Activated T-cell treated with anti-CD3 and anti-CD28 coated beads, Interleukin-2, amount 50 U/mL, for 1 hour (primary cell): Measurements from ENCODE around the gene ALOX5.
"Not testable (repeated sequence)": the region's sequence is repeated elsewhere in the genome, so short reads cannot be mapped to it uniquely, and the experiment has no call there.

ENCODE experiments used
- DNase-seq: peaks from one replicate; pipeline ENCODE4 v3.0.0-alpha.2; 2020

Gene ALOX5

DNA sequence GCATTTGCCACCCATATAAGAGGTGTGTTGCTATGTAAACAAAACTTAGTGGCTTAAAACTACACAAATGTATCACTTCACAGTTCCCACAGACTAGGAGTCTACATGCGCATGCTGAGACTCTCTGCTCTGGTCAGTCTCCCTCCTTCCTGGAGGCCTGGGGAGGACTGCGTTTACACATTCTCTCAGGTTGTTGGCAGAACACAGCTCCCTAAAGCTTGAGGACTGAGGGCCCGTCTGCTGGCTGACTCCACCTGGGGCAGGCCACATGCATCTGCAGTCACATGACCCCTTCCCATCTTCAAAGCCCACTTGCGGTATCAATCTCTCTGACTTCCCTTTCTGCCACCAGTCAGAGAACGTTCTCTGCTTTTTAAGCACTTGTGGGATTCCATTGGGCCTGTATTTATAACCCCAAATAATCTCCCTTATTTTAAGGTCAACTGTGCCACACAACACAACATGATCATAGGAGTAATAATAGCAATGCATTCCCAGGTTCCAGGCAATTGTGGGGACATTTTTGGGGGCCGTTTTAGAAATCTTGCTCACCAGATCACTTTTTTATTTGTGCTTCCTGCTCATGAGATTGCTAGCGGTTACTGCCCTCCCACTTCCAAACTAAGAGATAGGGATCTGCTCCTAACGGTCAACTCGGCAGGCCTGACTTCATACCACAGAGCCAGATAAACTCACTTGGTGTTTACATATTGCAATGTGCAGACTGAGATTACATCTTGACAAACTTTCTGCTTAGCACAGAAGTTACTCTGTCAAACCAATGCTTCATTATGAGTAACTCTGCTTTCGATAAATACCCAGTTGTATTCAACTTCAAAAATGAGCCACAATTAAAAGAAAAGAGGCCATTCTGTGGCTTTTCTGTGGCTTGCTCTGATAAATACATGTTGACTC is 96.3 kb downstream of the ALOX5 start:
- peak; percentile 54 for DNase-seq

DNA sequence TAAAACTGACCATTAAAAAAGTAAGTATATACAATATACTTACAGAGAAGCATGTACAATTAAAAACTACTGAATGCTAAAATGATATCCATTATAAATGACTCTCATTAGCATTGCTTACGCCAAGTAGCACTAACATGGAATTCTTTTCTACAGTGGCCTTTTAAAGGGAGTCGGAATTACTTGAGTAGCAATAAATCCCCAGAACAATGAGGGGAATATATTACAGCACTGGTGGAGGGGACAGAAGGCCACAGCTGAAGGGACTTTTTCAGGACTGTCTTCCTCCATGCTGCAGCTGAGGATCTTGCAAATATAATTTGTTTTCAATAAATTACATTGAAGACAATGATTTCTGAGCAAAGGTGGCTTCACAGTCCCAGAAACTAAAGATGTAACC is 97.0 kb downstream of the ALOX5 start:
- DNase-seq = no peak

DNA sequence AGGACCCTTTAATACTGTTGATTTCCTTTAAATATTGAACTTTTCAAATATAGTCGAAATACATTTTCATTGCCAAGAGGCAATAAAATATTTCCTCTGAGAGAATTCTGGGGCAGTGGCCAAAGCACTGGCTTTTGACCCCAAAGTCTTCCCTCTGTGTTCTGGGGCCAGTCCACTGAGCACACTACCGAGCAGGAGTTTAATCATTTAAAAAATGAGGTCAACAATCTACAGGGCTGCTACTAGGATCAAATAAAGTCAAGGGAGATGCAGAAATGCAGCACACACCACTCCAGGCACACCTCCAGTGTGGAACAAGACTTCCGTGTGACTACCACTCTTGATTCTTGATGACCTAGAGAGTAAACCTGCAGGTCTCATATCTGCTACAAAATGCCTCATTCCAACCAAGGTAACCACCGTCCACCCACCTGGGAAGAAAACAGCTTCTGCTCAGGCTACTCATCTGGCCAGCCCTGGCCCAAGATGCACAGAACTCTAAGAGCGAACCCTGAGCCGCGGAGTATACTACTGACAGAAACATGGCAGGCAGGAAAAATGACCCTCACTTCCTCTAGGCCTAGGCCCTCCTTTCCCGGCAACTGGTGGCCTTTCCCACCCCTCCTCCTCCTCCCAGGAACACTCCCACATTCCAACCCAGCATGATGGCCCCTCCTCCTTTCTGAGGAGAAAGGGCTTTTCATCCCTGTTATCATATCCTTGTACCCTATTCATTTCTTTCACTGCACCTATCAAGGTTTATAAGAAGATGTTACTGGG is 97.7 kb downstream of the ALOX5 start:
- no peak for DNase-seq

DNA sequence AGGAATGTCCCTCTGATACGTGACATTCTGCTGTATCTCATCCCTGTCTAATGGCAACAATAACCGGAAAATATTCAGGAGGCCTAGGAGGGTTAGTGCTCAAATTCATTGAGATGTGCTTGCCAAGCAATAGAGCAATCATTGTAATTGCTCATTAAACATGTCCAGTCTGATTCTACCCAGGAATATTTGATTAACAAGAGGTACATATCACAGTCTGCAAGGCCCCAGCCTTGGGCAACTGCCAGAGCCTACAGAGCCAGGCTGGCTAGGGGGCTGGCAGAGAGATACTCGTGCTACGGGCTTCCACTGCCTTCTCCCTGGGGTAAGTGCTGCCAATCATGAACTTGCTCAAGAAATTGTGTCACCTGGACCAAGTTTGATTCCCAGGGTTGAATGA is 99.1 kb downstream of the ALOX5 start:
- no peak for DNase-seq

DNA sequence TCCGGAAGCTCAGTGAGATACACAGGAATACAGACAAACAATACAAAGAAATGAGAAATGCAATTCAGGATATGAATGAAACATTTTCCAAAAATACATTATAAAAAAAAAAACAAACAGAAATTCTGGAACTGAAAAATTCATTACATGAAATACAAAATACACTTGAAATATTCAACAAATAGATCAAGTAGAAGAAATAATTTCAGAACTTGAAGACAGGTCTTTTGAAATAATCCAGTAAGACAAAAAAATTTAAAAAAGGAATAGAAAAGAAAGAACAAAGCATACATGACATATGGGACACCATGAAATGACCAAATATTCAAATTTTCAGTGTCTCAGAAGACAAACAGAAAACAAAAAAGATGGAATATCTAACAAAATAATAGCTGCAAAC is 102.5 kb downstream of the ALOX5 start:
- no peak for DNase-seq

DNA sequence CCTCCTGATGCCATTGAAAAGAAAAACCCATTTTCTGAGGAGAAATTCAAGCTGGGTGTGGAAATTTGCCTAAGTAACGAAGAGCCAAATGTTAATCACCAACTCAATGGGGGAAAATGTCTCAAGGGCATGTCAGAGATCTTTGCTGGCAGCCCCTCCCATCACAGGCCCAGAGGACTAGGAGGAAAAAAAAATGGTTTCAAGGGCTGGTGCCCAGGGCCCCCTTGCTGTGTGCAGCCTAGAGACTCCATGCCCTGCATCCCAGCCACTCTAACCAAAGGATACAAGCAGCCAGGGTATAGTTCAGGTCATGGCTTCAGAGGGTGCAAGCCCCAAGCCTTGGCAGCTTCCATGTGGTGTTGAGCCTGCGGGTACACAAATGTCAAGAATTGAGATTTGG is 106.3 kb downstream of the ALOX5 start:
- DNase-seq = no peak

DNA sequence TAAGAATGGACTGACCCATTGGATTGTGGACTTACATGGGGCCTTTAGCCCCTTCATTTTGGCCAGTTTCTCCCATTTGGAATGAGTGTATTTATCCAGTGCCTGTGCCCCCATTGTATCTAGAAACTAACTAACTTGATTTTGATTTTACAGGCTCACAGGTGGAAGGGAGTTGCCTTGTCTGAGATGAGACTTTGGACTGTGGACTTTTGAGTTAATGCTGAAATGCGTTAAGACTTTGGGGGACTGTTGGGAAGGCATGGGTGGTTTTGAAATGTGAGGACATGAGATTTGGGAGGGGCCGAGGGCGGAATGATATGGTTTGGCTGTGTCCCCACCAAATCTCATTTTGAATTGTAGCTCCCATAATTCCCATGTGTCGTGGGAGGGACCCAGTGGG is 107.1 kb downstream of the ALOX5 start:
- not testable (repeated sequence) for DNase-seq

DNA sequence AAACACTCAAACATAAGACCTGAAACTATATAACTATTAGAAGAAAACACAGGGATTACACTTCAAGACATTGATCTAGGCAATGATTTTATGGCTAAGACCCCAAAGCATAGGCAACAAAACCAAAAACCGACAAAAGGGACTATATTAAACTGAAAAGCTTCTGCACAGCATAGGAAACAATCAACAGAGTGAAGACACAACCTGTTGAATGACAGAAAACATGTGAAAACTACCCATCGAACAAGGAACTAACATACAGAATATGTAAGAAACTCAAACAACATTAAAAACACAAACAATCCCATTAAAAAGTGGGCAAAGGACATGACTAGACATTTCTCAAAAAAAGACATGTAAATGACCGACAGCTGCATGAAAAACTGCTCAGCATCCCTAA is 109.0 kb downstream of the ALOX5 start:
- no peak for DNase-seq

DNA sequence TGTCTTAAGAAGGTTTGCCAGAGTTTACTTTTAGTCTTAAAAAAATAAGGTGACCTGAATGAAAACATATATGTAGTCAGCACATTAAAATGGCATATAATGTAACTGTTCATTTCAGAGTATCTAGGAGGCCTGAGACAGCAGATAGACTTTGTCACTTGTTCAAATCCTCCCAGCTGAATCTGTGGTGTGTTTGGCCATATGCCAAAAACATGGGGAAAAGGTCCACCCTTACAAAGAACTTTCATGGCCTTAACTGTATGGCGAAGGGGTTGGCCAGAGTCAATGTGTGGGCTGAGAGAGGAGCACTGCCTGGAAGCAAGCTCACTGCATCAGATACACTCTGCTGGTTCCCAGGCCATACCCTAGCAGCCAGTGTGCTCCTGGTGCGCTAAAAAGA is 113.7 kb downstream of the ALOX5 start:
- no peak for DNase-seq

DNA sequence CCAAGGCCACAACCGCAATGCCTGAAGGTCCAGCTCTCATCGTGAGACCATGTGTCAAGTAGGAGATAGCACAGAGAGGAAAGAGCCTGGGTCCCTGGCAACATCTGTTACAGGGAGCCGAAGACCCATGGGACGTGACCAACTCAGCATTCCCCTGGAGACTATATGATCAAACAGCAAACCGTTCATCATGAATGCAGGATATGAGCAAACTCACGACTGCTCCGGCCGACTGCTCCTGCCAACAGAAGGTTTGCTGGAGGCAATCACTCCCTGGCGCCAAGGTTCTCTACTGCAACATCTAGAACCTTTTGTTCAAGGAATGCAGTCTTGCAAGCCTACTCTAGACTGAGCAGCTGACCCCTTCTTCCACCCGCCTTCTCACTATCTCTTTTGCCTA is 114.3 kb downstream of the ALOX5 start:
- DNase-seq = no peak

DNA sequence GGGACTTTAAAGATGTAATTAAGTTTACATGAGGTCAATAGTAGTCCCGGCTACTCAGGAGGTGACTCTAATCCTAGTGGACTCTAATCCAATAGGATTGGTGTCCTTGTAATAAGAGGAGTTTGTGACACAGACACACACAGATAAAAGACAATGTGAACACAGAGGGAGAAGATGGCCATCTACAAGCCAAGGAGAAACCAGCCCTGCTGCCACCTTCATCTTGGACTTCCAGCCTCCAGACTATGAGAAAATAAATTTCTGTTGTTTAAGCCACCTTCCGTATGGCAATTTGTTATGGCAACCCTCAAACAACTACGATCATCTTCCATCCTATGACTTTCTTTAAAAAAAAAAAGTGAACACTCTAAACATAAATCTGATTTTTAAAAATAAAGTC is 116.3 kb downstream of the ALOX5 start:
- no peak for DNase-seq

DNA sequence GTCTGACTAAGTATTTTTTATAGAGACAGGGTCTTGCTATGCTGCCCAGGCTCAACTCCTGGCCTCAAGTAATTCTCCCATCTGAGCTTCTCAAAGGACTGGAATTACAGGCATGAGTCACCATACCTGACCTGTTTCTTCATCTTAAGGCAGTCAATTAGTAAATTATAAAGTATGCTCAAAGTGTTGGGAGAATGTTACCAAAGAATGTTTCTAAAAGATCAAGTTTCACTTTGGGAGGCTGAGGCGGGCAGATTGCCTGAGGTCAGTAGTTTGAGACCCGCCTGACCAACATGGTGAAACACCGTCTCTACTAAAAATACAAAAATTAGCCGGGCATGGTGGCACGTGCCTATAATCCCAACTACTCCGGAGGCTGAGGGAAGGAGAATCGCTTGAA is 117.0 kb downstream of the ALOX5 start:
- DNase-seq = no peak
